ENCODE data around the gene GPN2. TPM values are rescaled to one million over a fixed set of nuclear protein-coding genes. Genes with fewer than 3 reads are reported as not detected.
A peak's percentile ranks its signal among the peaks of the same experiment; 100 is the strongest.

Gene GPN2
- total and polyA plus RNA-seq, 2 donors (not counting 3 experiments of a cell fraction or from before 2014, with no cell fraction given): 21.9 to 37.4 TPM

DNA sequence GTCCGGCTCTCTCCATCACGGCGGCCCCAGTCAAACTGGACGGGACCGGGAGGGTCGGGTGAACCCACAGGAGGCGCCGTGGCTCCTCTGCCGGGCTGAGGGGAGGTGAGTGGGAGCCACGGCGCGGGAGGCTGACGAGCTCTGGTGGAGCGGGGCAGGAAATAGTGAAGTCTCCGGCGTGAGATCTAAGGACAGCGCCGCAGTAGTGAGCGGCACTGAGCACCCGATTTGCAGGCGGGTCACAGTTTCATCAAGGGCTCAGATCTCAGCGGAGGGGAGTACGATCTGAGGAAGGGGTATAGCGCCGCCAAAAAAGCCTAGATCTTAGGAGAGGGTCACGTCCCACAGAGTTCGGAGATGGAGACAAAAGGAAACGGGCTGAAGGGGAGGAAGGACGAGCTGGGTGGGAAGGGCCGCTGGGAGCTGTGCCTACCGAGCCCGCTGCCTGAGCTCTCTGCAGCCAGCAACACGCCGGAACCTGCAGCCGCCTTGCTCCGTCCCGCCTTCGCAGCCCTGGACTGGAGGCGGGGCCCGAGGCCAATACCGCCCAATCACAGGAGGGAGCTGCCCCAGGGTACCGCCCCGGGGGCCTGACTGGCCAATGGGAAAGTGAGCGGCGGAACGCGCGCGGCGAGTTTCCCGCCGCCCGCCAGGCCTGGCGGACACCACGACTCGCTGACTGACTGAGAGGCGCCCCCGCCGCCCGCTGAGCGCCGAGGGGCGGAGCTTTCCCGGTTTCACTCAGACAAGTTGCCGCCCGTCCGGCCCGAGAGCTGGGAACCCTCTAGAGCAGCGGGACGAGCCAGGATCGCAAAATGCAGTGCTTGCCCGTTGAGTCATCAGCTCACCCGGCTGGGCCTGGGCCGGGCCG, 25.2 kb downstream of the GPN2 start:
- Histone ChIP-seq H3K36me3 (ENCODE audit: control insufficient read depth in 2 of 2, extremely low read depth in 1 of 2, insufficient read depth in 2 of 2, low read length in 2 of 2) (no peaks in the 10 kb centered on the region), H3K27me3 (ENCODE audit: control insufficient read depth in 2 of 2, insufficient read depth in 2 of 2, low read length in 2 of 2) (no peaks in the 10 kb centered on the region), H3K27ac (ENCODE audit: insufficient read depth, low read depth, low read length) (peak overlapping the region; percentile 91), H3K4me1 (ENCODE audit: control insufficient read depth, extremely low read depth, insufficient read depth, low read length) (peaks cover 11% of the 10 kb centered on the region), H3K9me1 (replicated peaks; ENCODE audit: control insufficient read depth, extremely low read depth, insufficient read depth, low read length) (no peaks in the 10 kb centered on the region), H3K9ac (replicated peaks; ENCODE audit: extremely low read depth, insufficient read depth, low read length) (peak overlapping the region; percentile 95), H3K4me2 (ENCODE audit: insufficient read depth, low read length) (peak overlapping the region; percentile 79), H3K4me3 (replicated peaks in 1 of 3; ENCODE audit: insufficient read depth in 1 of 3, low read depth in 1 of 3, low read length in 3 of 3) (peak overlapping the region; percentile 38 to 73 (median 52)), H3K79me2 (ENCODE audit: control insufficient read depth, insufficient read depth, low read length) (no peaks in the 10 kb centered on the region), H2AFZ (ENCODE audit: low read depth, low read length) (peak overlapping the region; percentile 97), H4K20me1 (replicated peaks; ENCODE audit: control insufficient read depth, extremely low read depth, insufficient read depth, low read length) (no peaks in the 10 kb centered on the region), H3K9me3 (replicated peaks; ENCODE audit: control insufficient read depth, insufficient read depth, low read length) (no peaks in the 10 kb centered on the region)
- FAIRE-seq: peak; percentile 99
- dilution Hi-C loops (cut with MboI; ENCODE audit: extremely low pct_ligation_motif_present, low sequenced_read_pairs) (no loop called here), intact Hi-C loops (cut with micrococcal nuclease) (loop anchor here (1.0 to 5.0 kb wide), 3 partner anchors 12 to 168 kb away; partner anchors contain the start of gene ARID1A)
- peak; percentile 75 for TF ChIP-seq POLR2AphosphoS5 (IDR thresholded peaks at IDR 0.05; ENCODE audit: insufficient read depth, low read depth, low read length)
- peak; percentile 47 for TF ChIP-seq FOS (IDR thresholded peaks at IDR 0.05; ENCODE audit: borderline replicate concordance, insufficient read depth, low read length)
- no peak for TF ChIP-seq GATA2 (IDR thresholded peaks at IDR 0.05; ENCODE audit: insufficient read depth, insufficient read length, low read depth, low read length)
- TF ChIP-seq EZH2 (IDR thresholded peaks at IDR 0.05; ENCODE audit: borderline replicate concordance, low read depth, low read length, severe bottlenecking): no peak
- peak; percentile 94 for TF ChIP-seq POLR2A (IDR thresholded peaks at IDR 0.05; ENCODE audit: low read depth, low read length)
- TF ChIP-seq, protein P1, sequence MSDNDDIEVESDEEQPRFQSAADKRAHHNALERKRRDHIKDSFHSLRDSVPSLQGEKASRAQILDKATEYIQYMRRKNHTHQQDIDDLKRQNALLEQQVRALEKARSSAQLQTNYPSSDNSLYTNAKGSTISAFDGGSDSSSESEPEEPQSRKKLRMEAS (IDR thresholded peaks at IDR 0.05; ENCODE audit: insufficient read depth, insufficient read length): no peak
- no peak for TF ChIP-seq JUN (IDR thresholded peaks at IDR 0.05; ENCODE audit: borderline replicate concordance, insufficient read depth, insufficient read length, low read depth)
- TF ChIP-seq MYC (IDR thresholded peaks at IDR 0.05; ENCODE audit: low read depth, low read length): no peak
- TF ChIP-seq, protein P2, sequence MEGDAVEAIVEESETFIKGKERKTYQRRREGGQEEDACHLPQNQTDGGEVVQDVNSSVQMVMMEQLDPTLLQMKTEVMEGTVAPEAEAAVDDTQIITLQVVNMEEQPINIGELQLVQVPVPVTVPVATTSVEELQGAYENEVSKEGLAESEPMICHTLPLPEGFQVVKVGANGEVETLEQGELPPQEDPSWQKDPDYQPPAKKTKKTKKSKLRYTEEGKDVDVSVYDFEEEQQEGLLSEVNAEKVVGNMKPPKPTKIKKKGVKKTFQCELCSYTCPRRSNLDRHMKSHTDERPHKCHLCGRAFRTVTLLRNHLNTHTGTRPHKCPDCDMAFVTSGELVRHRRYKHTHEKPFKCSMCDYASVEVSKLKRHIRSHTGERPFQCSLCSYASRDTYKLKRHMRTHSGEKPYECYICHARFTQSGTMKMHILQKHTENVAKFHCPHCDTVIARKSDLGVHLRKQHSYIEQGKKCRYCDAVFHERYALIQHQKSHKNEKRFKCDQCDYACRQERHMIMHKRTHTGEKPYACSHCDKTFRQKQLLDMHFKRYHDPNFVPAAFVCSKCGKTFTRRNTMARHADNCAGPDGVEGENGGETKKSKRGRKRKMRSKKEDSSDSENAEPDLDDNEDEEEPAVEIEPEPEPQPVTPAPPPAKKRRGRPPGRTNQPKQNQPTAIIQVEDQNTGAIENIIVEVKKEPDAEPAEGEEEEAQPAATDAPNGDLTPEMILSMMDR (IDR thresholded peaks at IDR 0.05; ENCODE audit: extremely low read depth in 1 of 2, insufficient read depth in 1 of 2, low read depth in 1 of 2, low read length in 2 of 2): peak in 1 of 2 donors; percentile 8
- no TSS peak for BruUV-seq (replicated peaks)
- CTCF ChIA-PET: interaction anchor here (0.8 to 2.9 kb wide), 18 partner anchors 9 to 365 kb away, joined by 3 to 17 read pairs (median 4); partner anchors contain the start of genes GPATCH3, GPN2 and ZDHHC18
- peak; percentile 99 for DNase-seq (ENCODE audit: low read depth, low spot score)
- POLR2A ChIA-PET: interaction anchor here (0.6 to 1.1 kb wide), 4 partner anchors 16 to 296 kb away, joined by 3 to 6 read pairs (median 4); partner anchors contain the start of gene GPN2

Data from endothelial cell of umbilical vein (primary cell).